Osteoblast (primary cell): ENCODE measurements around the gene ARHGAP4. TPM values are rescaled to one million over a fixed set of nuclear protein-coding genes. Genes with fewer than 3 reads are reported as not detected.

ENCODE experiments used
- DNase-seq: peaks from one replicate; pipeline ENCODE4 v3.0.0; 2011; ENCODE audit warnings: low spot score, mixed read lengths; ENCODE audit not compliant: insufficient read length; ENCODE audit errors: missing footprints
- H2AFZ ChIP-seq: 2 replicates; pipeline ENCODE4 v1.6.0; 2011; ENCODE audit warnings: mild to moderate bottlenecking, low read length
- H3K27ac ChIP-seq: 2 replicates; pipeline ENCODE4 v1.5.1; 2011; ENCODE audit warnings: mild to moderate bottlenecking, low read depth, low read length, moderate library complexity
- H3K27me3 ChIP-seq: 2 replicates; pipeline ENCODE4 v1.6.0; 2012; ENCODE audit warnings: mild to moderate bottlenecking, control low read depth, inconsistent platforms, low read length, moderate library complexity; ENCODE audit not compliant: insufficient read depth
- H3K36me3 ChIP-seq: 2 replicates; pipeline ENCODE4 v1.5.1; 2011; ENCODE audit warnings: mild to moderate bottlenecking, low read length, control low read depth, moderate library complexity; ENCODE audit not compliant: insufficient read depth
- H3K4me1 ChIP-seq: 2 replicates; pipeline ENCODE4 v1.5.1; 2011; ENCODE audit warnings: mild to moderate bottlenecking, low read length, control low read depth, moderate library complexity; ENCODE audit not compliant: insufficient read depth
- H3K4me2 ChIP-seq: 2 replicates; pipeline ENCODE4 v1.6.0; 2011; ENCODE audit warnings: mild to moderate bottlenecking, low read length; ENCODE audit not compliant: insufficient read depth
- H3K4me3 ChIP-seq: fragments of 200-600 bp; sonication (generic); 3 replicates; pipeline ENCODE4 v1.5.1; 2012; ENCODE audit warnings: mild to moderate bottlenecking, low read length, inconsistent platforms; ENCODE audit not compliant: insufficient read depth
- H3K79me2 ChIP-seq: 2 replicates; pipeline ENCODE4 v1.6.0; 2012; ENCODE audit warnings: mild to moderate bottlenecking, low read length, control low read depth, inconsistent platforms; ENCODE audit not compliant: insufficient read depth
- H3K9me3 ChIP-seq: 2 replicates; pipeline ENCODE4 v1.5.1; 2011; ENCODE audit warnings: low read depth, low read length, control low read depth
- H4K20me1 ChIP-seq: 2 replicates; pipeline ENCODE4 v1.6.0; 2012; ENCODE audit warnings: mild to moderate bottlenecking, low read length, control low read depth; ENCODE audit not compliant: insufficient read depth
- total RNA-seq: library from RNA; depleted of rRNA; stranded (reverse); fragments of >200 nt; gene quantifications from 2 replicates; pipeline ENCODE4 v1.2.3, GENCODE V29; 2012
- TF ChIP-seq, protein P1 (sequence below): IDR thresholded peaks from 2 replicates; pipeline ENCODE4 v1.5.1; 2011; ENCODE audit warnings: mild to moderate bottlenecking, low read depth, low read length, moderate library complexity; ENCODE audit errors: extremely low read depth

The ARHGAP4 gene
- total RNA-seq, 1 donor, result 1.4 TPM

DNA sequence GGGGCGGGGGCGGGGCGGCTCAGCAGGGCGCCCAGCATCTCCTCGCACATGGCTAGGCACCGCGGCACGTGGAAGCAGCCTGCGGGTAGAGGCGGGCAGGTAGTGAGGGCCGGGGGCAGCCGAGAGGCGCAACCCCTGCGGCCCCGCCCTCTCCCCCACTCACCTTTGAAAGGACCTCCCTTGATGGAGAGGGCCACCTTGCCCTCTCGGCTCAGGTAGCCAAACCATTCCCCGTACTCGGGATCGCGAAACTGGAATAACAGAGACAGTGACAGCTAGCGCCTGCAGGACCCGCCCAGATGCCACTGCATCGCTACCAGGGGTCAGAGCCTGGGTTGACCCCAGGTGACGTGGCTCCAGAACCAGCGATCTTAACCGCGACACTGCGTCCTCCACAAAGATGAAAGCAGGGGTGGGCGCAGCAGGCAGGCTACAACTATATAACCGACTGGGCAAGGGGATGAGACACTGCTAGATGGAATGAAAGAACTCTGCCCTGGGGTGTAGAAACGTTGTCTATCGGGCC is 9.3 kb upstream of the ARHGAP4 start:
- Histone ChIP-seq H3K79me2 (peaks cover 38% of the 10 kb centered on the region), H3K4me2 (peak overlapping the region; percentile 81), H3K27ac (no peak overlapping the region), H3K4me3 (peak overlapping the region; percentile 63), H3K27me3 (peaks cover 5% of the 10 kb centered on the region), H3K4me1 (peaks cover 7% of the 10 kb centered on the region), H4K20me1 (peaks cover 32% of the 10 kb centered on the region), H3K9me3 (no peaks in the 10 kb centered on the region), H3K36me3 (peaks cover 17% of the 10 kb centered on the region), H2AFZ (peak overlapping the region; percentile 56)
- DNase-seq, result peak; percentile 83
- TF ChIP-seq, protein P1, sequence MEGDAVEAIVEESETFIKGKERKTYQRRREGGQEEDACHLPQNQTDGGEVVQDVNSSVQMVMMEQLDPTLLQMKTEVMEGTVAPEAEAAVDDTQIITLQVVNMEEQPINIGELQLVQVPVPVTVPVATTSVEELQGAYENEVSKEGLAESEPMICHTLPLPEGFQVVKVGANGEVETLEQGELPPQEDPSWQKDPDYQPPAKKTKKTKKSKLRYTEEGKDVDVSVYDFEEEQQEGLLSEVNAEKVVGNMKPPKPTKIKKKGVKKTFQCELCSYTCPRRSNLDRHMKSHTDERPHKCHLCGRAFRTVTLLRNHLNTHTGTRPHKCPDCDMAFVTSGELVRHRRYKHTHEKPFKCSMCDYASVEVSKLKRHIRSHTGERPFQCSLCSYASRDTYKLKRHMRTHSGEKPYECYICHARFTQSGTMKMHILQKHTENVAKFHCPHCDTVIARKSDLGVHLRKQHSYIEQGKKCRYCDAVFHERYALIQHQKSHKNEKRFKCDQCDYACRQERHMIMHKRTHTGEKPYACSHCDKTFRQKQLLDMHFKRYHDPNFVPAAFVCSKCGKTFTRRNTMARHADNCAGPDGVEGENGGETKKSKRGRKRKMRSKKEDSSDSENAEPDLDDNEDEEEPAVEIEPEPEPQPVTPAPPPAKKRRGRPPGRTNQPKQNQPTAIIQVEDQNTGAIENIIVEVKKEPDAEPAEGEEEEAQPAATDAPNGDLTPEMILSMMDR, result no peak

DNA sequence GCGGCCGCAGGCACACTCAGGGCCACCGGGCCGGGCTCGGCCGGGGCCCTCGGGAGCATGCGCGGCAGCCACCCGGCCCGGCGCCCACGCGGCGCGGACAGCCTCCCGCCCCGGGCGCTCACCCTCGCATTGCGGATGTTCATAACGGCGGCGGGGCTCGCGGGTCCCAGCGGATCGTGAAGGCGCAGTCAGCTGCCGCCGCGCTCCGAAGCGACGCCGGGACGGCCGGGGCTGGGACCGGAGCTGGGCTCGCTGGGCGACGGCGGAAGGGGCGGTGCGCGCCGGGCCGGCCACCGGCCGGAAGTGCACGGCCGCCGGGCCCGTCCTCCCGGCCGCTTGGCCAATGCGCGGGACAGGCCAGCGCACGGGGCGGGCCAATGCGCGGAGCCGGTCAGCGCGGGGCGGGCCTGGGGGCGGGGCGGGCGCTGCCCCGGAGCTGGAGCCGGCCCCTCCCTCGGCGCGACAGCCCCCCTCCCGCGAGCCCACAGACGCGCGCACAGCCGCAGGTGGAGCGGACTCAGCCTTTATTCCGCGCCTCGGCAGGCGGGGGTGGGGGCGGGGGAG is 8.8 kb upstream of the ARHGAP4 start, which contains the start of gene NAA10:
Gene NAA10, minus strand, starts transcription at position 276 of the 564 bp plus-strand sequence. Its CDS starts 133 bp downstream, at position 143.
- H3K79me2 ChIP-seq, result peaks cover 38% of the 10 kb centered on the region
- no peaks in the 10 kb centered on the region for H3K9me3 ChIP-seq
- H3K4me3 ChIP-seq, result peak within 1 kb of the TSS; percentile 82
- DNase-seq, result peak; percentile 100
- peaks cover 7% of the 10 kb centered on the region for H3K4me1 ChIP-seq
- H2AFZ ChIP-seq, result peak within 1 kb of the TSS; percentile 59
- peaks cover 33% of the 10 kb centered on the region for H4K20me1 ChIP-seq
- TF ChIP-seq, protein P1, result no peak
- H3K27ac ChIP-seq, result peak within 1 kb of the TSS; percentile 48
- H3K4me2 ChIP-seq, result peak within 1 kb of the TSS; percentile 86
- H3K36me3 ChIP-seq, result peaks cover 19% of the 10 kb centered on the region
- H3K27me3 ChIP-seq, result no peaks in the 10 kb centered on the region

DNA sequence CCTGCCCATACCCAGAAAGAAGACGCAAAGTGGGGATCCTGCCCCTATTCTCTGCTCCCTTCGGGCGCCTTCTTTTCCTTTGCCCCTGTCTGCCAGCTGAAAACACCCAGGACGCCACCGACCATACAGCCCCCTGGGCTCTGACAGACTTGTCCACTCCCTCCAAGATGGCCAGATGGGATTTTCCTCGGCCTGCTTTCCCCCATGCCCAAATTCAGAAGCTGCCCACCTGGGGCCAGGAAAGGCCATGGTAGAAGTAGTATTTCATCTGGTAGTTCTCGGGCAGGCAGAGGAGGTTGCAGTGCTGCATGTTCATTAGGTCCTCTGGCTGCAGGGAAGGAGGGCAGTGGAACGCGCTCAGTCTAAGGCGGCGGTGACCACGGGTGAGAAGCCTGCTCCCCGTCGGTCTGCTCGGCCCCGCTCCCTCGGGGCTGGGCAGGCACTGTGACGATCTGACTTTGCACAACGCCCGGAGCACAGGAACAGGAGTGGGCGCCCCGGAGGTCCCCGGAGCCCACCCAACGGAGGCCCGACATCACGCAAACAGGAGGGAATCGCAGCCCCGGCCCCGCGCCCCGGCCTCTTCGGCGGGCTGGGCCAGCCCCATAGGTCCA is 8.2 kb upstream of the ARHGAP4 start:
- Histone ChIP-seq H2AFZ (peak overlapping the region; percentile 59), H3K27ac (peak overlapping the region; percentile 48), H3K36me3 (peaks cover 21% of the 10 kb centered on the region), H3K9me3 (no peaks in the 10 kb centered on the region), H3K79me2 (peaks cover 38% of the 10 kb centered on the region), H3K4me1 (peaks cover 7% of the 10 kb centered on the region), H3K27me3 (no peaks in the 10 kb centered on the region), H3K4me3 (peak overlapping the region; percentile 82), H3K4me2 (peak overlapping the region; percentile 86), H4K20me1 (peaks cover 39% of the 10 kb centered on the region)
- TF ChIP-seq, protein P1, result no peak
- DNase-seq, result peak; percentile 81

DNA sequence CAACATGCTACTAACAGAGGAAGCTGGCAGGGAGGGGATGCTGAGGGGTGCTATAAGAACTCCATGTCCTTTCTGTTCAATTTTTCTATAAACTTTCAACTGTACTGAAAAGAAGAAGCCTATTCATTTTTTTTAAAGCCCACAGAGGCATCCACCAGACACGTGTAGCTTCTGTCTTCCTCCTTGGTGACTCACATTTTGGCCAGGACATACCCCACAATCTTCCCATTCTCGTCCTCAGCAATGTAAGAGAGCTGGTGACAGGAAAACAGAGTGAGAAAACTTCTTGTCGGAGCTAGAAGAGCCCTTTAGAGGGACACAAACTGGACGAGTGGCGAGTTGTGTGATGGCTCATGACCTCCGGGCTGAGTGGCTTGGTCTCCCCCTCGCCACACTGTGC is 7.7 kb upstream of the ARHGAP4 start:
- H3K4me3 ChIP-seq, result peak overlapping the region; percentile 82
- peak; percentile 85 for DNase-seq
- H4K20me1 ChIP-seq, result peaks cover 43% of the 10 kb centered on the region
- no peak overlapping the region for H2AFZ ChIP-seq
- TF ChIP-seq, protein P1, result no peak
- peak overlapping the region; percentile 86 for H3K4me2 ChIP-seq
- peaks cover 7% of the 10 kb centered on the region for H3K4me1 ChIP-seq
- H3K9me3 ChIP-seq, result no peaks in the 10 kb centered on the region
- H3K79me2 ChIP-seq, result peaks cover 38% of the 10 kb centered on the region
- H3K36me3 ChIP-seq, result peaks cover 22% of the 10 kb centered on the region
- H3K27ac ChIP-seq, result peak overlapping the region; percentile 48
- no peaks in the 10 kb centered on the region for H3K27me3 ChIP-seq
